SH-SY5Y (cell line): Measurements from ENCODE around the gene PHLDB1.

Experiments
- GATA2 ChIP-seq: IDR thresholded peaks from 2 replicates; pipeline ENCODE4 v1.6.1; 2011; ENCODE audit warnings: mild to moderate bottlenecking, low read depth, low read length
- GATA3 ChIP-seq: IDR thresholded peaks from 2 replicates; pipeline ENCODE4 v1.6.1; 2011; ENCODE audit warnings: low read depth, mild to moderate bottlenecking, low read length, moderate library complexity

GRCh38 chr11:118689503-118689851 is 82.1 kb downstream of the PHLDB1 start:
- TF ChIP-seq GATA2 = no peak
- no peak for TF ChIP-seq GATA3
